ENCODE results near the gene ACSL6. TPM values are rescaled to one million over a fixed set of nuclear protein-coding genes. Genes with fewer than 3 reads are reported as not detected.

The ACSL6 gene
- total RNA-seq, 1 donor from 2014 or later, result 0.59 TPM

DNA sequence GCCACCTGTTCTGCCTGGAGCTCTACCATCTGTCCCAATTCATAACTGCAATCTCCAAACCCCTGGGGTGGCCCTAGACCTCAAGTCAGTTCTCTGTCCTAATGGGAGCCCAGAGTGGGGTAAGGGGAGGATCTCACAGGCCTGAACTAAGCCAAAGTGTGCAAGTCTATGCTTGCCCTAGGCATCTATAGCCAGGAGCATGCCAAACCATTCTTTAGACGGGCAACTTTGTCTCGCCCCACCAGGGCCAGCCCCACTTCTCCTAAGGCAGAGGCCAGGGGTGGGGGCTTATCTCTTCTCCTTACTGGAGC is 3.3 kb downstream of the ACSL6 start:
- H3K9me3 ChIP-seq, result no peaks in the 10 kb centered on the region
- H3K27ac ChIP-seq, result no peak overlapping the region
- H3K4me1 ChIP-seq, result peaks cover 10% of the 10 kb centered on the region
- no peak overlapping the region for H3K4me3 ChIP-seq
- DNase-seq (peak; percentile 13), ATAC-seq (no peak)
- no peaks in the 10 kb centered on the region for H3K36me3 ChIP-seq
- TF ChIP-seq CTCF (IDR thresholded peaks at IDR 0.05), result no peak
- peaks cover 22% of the 10 kb centered on the region for H3K27me3 ChIP-seq (ENCODE audit: low read depth)
- intact Hi-C loops (cut with DNase I), result loop anchor here (5.0 kb wide), 1 partner anchor 416 kb away; no protein-coding TSS in a partner anchor

- H3K36me3 ChIP-seq, result no peaks in the 10 kb centered on the region
- DNase-seq, result peak; percentile 66
- peak; percentile 82 for TF ChIP-seq CTCF (IDR thresholded peaks at IDR 0.05)
- intact Hi-C loops (cut with DNase I), result loop anchor here (5.0 kb wide), 1 partner anchor 415 kb away; no protein-coding TSS in a partner anchor
- H3K27ac ChIP-seq, result no peak overlapping the region
- no peak overlapping the region for H3K4me3 ChIP-seq
- H3K27me3 ChIP-seq (ENCODE audit: low read depth), result peaks cover 22% of the 10 kb centered on the region
- peak; percentile 73 to 81 for ATAC-seq
- H3K9me3 ChIP-seq, result no peaks in the 10 kb centered on the region
- peaks cover 10% of the 10 kb centered on the region for H3K4me1 ChIP-seq
Measured at GRCh38 chr5:132007399-132008162, 3.9 kb downstream of the ACSL6 start.

DNA sequence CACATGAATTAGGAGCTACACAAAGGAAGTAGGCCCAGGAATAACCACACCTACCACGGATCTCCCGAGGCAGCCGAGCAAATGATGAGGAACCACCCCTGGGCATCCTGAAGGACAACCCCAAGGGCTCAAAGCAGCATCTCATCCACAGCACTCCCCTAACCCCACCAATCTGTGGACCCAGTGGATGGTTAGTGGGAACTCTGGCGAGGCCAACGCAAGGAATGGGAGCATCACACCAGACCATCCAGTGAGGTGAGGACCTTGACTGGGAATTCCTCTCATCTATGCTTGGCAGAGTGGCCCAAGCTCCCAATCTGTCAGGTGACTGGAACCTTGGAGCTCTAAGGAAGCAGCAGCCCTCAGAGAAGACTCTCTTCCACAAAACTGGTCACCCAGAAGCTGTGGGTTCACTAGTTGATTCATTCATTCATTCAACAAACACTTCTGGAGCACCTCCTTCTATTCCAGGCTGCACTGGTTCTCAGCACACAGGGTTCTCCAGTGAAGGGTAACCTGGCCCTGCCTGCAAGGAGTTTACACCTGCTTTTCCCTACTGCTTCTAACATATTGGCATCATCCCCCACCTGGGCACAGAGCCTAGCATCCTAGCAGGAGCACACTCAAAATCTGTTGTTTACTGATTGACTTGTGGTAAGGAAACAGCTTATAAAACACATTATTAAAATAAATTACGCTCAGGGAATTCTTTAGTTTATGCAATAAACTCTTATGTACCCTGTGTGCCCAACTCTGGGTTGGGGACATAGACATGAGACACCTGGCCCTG is 4.9 kb downstream of the ACSL6 start:
- DNase-seq, result peak; percentile 11
- no peaks in the 10 kb centered on the region for H3K9me3 ChIP-seq
- no peak overlapping the region for H3K4me3 ChIP-seq
- peaks cover 16% of the 10 kb centered on the region for H3K27me3 ChIP-seq (ENCODE audit: low read depth)
- no peak for TF ChIP-seq CTCF (IDR thresholded peaks at IDR 0.05)
- H3K27ac ChIP-seq, result no peak overlapping the region
- H3K4me1 ChIP-seq, result peaks cover 10% of the 10 kb centered on the region
- intact Hi-C loops (cut with DNase I), result loop anchor here (5.0 kb wide), 1 partner anchor 414 kb away; no protein-coding TSS in a partner anchor
- no peak for ATAC-seq
- no peaks in the 10 kb centered on the region for H3K36me3 ChIP-seq

GRCh38 chr5:132005591-132005990 is 5.9 kb downstream of the ACSL6 start:
- ATAC-seq, result no peak
- Histone ChIP-seq H3K4me3 (no peak overlapping the region), H3K36me3 (no peaks in the 10 kb centered on the region), H3K27ac (no peak overlapping the region), H3K4me1 (peaks cover 5% of the 10 kb centered on the region), H3K9me3 (no peaks in the 10 kb centered on the region), H3K27me3 (ENCODE audit: low read depth) (peaks cover 6% of the 10 kb centered on the region)
- TF ChIP-seq CTCF (IDR thresholded peaks at IDR 0.05), result no peak
- peak; percentile 16 for DNase-seq
- intact Hi-C loops (cut with DNase I), result loop anchor here (5.0 kb wide), 1 partner anchor 413 kb away; no protein-coding TSS in a partner anchor

GRCh38 chr5:132003982-132004381 is 7.5 kb downstream of the ACSL6 start:
- Histone ChIP-seq H3K36me3 (no peaks in the 10 kb centered on the region), H3K27ac (no peak overlapping the region), H3K9me3 (no peaks in the 10 kb centered on the region), H3K27me3 (ENCODE audit: low read depth) (no peaks in the 10 kb centered on the region), H3K4me3 (no peak overlapping the region), H3K4me1 (peaks cover 5% of the 10 kb centered on the region)
- ATAC-seq (no peak), DNase-seq (peak; percentile 20)
- TF ChIP-seq CTCF (IDR thresholded peaks at IDR 0.05), result no peak
- intact Hi-C loops (cut with DNase I), result no loop called here

Measured in lower lobe of right lung (tissue), 2 donors.